Measurements from ENCODE around the gene TUBA1C.

TUBA1C gene

DNA sequence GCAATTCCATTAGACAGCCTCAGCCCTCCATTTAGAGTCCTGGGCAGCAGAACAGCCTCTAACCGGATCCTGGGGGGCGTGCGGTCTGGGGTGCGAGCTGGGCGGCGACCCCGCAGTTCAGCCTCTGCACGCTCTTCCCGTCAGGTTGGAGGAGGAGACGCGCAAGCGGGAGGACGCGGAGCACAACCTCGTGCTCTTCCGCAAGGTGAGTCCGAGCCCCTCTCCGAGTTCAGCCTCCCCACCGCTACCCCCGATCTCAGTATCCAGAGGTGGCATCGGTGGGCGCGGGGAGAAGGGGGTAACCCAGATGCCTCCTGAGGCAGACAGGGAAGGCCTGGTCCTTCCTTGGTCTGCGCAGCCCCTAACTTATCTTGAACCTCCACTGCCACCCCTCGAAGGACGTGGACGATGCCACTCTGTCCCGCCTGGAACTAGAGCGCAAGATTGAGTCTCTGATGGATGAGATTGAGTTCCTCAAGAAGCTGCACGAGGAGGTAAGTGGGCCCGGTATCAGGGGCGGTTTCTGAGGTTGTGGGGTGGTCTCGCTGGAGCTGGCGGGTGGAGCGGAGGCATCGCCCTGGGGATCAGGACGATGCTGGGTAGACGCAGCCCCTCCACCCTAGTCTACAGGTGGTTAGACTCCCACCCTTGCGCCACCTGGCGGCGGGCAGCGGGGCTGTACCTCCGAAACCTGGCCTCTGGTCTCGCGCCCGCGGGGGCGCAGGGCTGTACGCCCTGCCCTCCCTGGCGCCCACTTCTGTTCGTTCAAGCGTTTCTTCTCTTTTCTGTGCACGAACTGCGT is 31.4 kb downstream of the TUBA1C start (continued):
- TF ChIP-seq ZNF366 (tag by site-specific recombination; conservative IDR thresholded peaks at IDR 0.05) = peak; percentile 12; the same call in 1 of the 2 replicates
- no peak for TF ChIP-seq ZNF529 (tag by site-specific recombination; IDR thresholded peaks at IDR 0.05; ENCODE audit: insufficient replicate concordance)
- TF ChIP-seq ZNF518A (tag by site-specific recombination; conservative IDR thresholded peaks at IDR 0.05; ENCODE audit: low read depth) = no peak
- TF ChIP-seq, protein P1, sequence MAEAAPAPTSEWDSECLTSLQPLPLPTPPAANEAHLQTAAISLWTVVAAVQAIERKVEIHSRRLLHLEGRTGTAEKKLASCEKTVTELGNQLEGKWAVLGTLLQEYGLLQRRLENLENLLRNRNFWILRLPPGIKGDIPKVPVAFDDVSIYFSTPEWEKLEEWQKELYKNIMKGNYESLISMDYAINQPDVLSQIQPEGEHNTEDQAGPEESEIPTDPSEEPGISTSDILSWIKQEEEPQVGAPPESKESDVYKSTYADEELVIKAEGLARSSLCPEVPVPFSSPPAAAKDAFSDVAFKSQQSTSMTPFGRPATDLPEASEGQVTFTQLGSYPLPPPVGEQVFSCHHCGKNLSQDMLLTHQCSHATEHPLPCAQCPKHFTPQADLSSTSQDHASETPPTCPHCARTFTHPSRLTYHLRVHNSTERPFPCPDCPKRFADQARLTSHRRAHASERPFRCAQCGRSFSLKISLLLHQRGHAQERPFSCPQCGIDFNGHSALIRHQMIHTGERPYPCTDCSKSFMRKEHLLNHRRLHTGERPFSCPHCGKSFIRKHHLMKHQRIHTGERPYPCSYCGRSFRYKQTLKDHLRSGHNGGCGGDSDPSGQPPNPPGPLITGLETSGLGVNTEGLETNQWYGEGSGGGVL (tag by site-specific recombination; IDR thresholded peaks at IDR 0.05) = no peak
- TF ChIP-seq, protein P2, sequence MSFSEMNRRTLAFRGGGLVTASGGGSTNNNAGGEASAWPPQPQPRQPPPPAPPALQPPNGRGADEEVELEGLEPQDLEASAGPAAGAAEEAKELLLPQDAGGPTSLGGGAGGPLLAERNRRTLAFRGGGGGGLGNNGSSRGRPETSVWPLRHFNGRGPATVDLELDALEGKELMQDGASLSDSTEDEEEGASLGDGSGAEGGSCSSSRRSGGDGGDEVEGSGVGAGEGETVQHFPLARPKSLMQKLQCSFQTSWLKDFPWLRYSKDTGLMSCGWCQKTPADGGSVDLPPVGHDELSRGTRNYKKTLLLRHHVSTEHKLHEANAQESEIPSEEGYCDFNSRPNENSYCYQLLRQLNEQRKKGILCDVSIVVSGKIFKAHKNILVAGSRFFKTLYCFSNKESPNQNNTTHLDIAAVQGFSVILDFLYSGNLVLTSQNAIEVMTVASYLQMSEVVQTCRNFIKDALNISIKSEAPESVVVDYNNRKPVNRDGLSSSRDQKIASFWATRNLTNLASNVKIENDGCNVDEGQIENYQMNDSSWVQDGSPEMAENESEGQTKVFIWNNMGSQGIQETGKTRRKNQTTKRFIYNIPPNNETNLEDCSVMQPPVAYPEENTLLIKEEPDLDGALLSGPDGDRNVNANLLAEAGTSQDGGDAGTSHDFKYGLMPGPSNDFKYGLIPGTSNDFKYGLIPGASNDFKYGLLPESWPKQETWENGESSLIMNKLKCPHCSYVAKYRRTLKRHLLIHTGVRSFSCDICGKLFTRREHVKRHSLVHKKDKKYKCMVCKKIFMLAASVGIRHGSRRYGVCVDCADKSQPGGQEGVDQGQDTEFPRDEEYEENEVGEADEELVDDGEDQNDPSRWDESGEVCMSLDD (tag by site-specific recombination; IDR thresholded peaks at IDR 0.05) = peak; percentile 79
- no peak for TF ChIP-seq ATF2 (tag by site-specific recombination; IDR thresholded peaks at IDR 0.05; ENCODE audit: low read depth)
- TF ChIP-seq ZNF560 (tag by site-specific recombination; IDR thresholded peaks at IDR 0.05; ENCODE audit: borderline replicate concordance) = no peak
- TF ChIP-seq KLF16 (tag by site-specific recombination; IDR thresholded peaks at IDR 0.05) = peak; percentile 64
- TF ChIP-seq ZFP69B (tag by site-specific recombination; IDR thresholded peaks at IDR 0.05) = peak; percentile 38; the same call in 1 of the 2 replicates
- no peak for TF ChIP-seq ZNF391 (tag by site-specific recombination; IDR thresholded peaks at IDR 0.05; ENCODE audit: borderline replicate concordance, low read depth)
- TF ChIP-seq, protein P3, sequence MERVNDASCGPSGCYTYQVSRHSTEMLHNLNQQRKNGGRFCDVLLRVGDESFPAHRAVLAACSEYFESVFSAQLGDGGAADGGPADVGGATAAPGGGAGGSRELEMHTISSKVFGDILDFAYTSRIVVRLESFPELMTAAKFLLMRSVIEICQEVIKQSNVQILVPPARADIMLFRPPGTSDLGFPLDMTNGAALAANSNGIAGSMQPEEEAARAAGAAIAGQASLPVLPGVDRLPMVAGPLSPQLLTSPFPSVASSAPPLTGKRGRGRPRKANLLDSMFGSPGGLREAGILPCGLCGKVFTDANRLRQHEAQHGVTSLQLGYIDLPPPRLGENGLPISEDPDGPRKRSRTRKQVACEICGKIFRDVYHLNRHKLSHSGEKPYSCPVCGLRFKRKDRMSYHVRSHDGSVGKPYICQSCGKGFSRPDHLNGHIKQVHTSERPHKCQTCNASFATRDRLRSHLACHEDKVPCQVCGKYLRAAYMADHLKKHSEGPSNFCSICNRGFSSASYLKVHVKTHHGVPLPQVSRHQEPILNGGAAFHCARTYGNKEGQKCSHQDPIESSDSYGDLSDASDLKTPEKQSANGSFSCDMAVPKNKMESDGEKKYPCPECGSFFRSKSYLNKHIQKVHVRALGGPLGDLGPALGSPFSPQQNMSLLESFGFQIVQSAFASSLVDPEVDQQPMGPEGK (tag by site-specific recombination; IDR thresholded peaks at IDR 0.05) = peak; percentile 89
- no peak for TF ChIP-seq ZSCAN23 (tag by site-specific recombination; IDR thresholded peaks at IDR 0.05)
- peak; percentile 83 for TF ChIP-seq GLIS2 (tag by site-specific recombination; IDR thresholded peaks at IDR 0.05)
- no peak for TF ChIP-seq ZNF248 (tag by site-specific recombination; IDR thresholded peaks at IDR 0.05)
- TF ChIP-seq ZNF311 (tag by site-specific recombination; IDR thresholded peaks at IDR 0.05; ENCODE audit: borderline replicate concordance) = no peak
- no peak for TF ChIP-seq ZNF558 (tag by site-specific recombination; IDR thresholded peaks at IDR 0.05)
- TF ChIP-seq ZNF138 (tag by site-specific recombination; IDR thresholded peaks at IDR 0.05; ENCODE audit: borderline replicate concordance) = no peak
- no peak for TF ChIP-seq ZNF19 (tag by site-specific recombination; IDR thresholded peaks at IDR 0.05; ENCODE audit: low read depth)
- TF ChIP-seq ZNF140 (tag by site-specific recombination; IDR thresholded peaks at IDR 0.05) = no peak
- no peak for TF ChIP-seq ZNF530 (tag by site-specific recombination; IDR thresholded peaks at IDR 0.05; ENCODE audit: low read depth)
- peak; percentile 100 for TF ChIP-seq KLF1 (tag by site-specific recombination; IDR thresholded peaks at IDR 0.05)
